Lung (tissue), 12 donors: ENCODE data around the gene NRBF2. TPM values are rescaled to one million over a fixed set of nuclear protein-coding genes. Genes with fewer than 3 reads are reported as not detected.

Source experiments
- ATAC-seq: fragments of 200-7000 bp; cut with Tn5 transposase; one replicate; pipeline ENCODE4 v1.9.1; 2020; ENCODE audit warnings: moderate number of reproducible peaks; ENCODE audit not compliant: insufficient read depth, low FRiP score
- DNase-seq, 3 donors: peaks; one replicate each; pipeline ENCODE4 v3.0.0-alpha.2; 2013 to 2017
- H3K27ac ChIP-seq, 2 donors: one replicate each; pipeline ENCODE4 v1.5.1; 2013; ENCODE audit warnings: mild to moderate bottlenecking in 2 of 2, moderate library complexity in 2 of 2, control low read depth in 1 of 2, inconsistent platforms in 1 of 2, low read depth in 1 of 2, low read length in 1 of 2
- H3K27me3 ChIP-seq, 3 donors: one replicate each; pipeline ENCODE4 v1.5.1; 2013; ENCODE audit warnings: low read length in 2 of 3; ENCODE audit not compliant: control insufficient read depth in 3 of 3, insufficient read depth in 3 of 3
- H3K36me3 ChIP-seq, 4 donors: one replicate each; pipeline ENCODE4 v1.5.1; 2013; ENCODE audit warnings: low read length in 4 of 4, mild to moderate bottlenecking in 1 of 4, moderate library complexity in 1 of 4; ENCODE audit not compliant: control insufficient read depth in 4 of 4, insufficient read depth in 4 of 4
- H3K4me1 ChIP-seq, 5 donors: one replicate each; pipeline ENCODE4 v1.5.1; 2013; ENCODE audit warnings: low read length in 5 of 5, mild to moderate bottlenecking in 2 of 5, moderate library complexity in 1 of 5; ENCODE audit not compliant: control insufficient read depth in 5 of 5, insufficient read depth in 5 of 5
- H3K4me3 ChIP-seq: one replicate; pipeline ENCODE4 v1.5.1; 2013; ENCODE audit warnings: mild to moderate bottlenecking, control low read depth, moderate library complexity
- H3K9ac ChIP-seq, 2 donors: one replicate each; pipeline ENCODE4 v1.5.1; 2013; ENCODE audit warnings: low read length in 2 of 2, control low read depth in 1 of 2; ENCODE audit not compliant: insufficient read depth in 1 of 2
- H3K9me3 ChIP-seq, 4 donors: one replicate each; pipeline ENCODE4 v1.5.1; 2013; ENCODE audit warnings: low read length in 3 of 4, mild to moderate bottlenecking in 1 of 4, moderate library complexity in 1 of 4; ENCODE audit not compliant: control insufficient read depth in 4 of 4, insufficient read depth in 3 of 4
- WGBS, 2 donors: extraction: QIAGEN DNeasy Blood & Tissue Kit; methylation state at CpG; one replicate each; pipeline ENCODE4 v1.1.7; 2013; 5-methylcytosine and 5-hydroxymethylcytosine counted together
- polyA plus RNA-seq, 2 donors: library from polyadenylated mRNA; stranded (reverse); fragments of 200-250 nt; gene quantifications; one replicate each; pipeline ENCODE4 v1.2.1, GENCODE V29; 2013
- total RNA-seq, 2 donors: library from RNA; depleted of rRNA in 1 of 2; stranded (reverse); fragments of >200 nt in 1 of 2; gene quantifications; one replicate each; pipeline ENCODE4 v1.2.1, GENCODE V29; 2014 to 2021
- TF ChIP-seq, protein P1 (sequence below): IDR thresholded peaks from 2 replicates; pipeline ENCODE4 v1.5.1; 2012; ENCODE audit warnings: mild to moderate bottlenecking; ENCODE audit errors: control extremely low read depth, extremely low read depth
- donor health status: control.
- donor health status: control.
- donor health status: Bipolar disorder and iron deficiency.
- donor health status: healthy.
- donor health status: DM: yes; HTN: yes; CAD: no.

The NRBF2 gene
- total and polyA plus RNA-seq, 4 donors = 11.2 to 25.1 (median 19.9) TPM

DNA sequence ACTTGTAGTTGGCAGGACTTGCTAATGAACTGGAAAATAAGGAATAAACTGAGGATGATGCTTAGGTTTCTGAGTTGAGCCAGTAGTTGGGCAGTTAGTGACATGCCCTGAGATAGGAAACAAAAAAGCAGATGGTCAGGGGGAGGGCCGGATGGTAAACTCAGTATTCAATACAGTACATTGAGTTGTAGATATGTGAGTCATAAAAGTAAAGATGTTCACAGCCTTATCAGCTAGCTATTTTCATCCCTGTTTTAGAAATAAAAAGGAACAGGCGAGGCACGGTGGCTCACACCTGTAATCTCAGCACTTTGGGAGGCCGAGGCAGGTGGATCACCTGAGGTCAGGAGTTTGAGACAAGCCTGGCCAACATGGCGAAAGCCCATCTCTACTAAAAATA lies 22.2 kb upstream of the NRBF2 start:
- no peak for ATAC-seq
- no peaks in the 10 kb centered on the region for H3K27me3 ChIP-seq
- DNase-seq = no peak
- 95 to 98% methylated on average over 5 of the region's 5 CpGs for WGBS, 2 donors
- no peak overlapping the region for H3K27ac ChIP-seq
- no peak overlapping the region for H3K4me3 ChIP-seq
- TF ChIP-seq, protein P1, sequence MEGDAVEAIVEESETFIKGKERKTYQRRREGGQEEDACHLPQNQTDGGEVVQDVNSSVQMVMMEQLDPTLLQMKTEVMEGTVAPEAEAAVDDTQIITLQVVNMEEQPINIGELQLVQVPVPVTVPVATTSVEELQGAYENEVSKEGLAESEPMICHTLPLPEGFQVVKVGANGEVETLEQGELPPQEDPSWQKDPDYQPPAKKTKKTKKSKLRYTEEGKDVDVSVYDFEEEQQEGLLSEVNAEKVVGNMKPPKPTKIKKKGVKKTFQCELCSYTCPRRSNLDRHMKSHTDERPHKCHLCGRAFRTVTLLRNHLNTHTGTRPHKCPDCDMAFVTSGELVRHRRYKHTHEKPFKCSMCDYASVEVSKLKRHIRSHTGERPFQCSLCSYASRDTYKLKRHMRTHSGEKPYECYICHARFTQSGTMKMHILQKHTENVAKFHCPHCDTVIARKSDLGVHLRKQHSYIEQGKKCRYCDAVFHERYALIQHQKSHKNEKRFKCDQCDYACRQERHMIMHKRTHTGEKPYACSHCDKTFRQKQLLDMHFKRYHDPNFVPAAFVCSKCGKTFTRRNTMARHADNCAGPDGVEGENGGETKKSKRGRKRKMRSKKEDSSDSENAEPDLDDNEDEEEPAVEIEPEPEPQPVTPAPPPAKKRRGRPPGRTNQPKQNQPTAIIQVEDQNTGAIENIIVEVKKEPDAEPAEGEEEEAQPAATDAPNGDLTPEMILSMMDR = no peak
- H3K4me1 ChIP-seq = peaks cover 3 to 14% (median 10%) of the 10 kb centered on the region in 5 donors
- no peak overlapping the region for H3K9ac ChIP-seq
- no peaks in the 10 kb centered on the region for H3K36me3 ChIP-seq
- no peaks in the 10 kb centered on the region for H3K9me3 ChIP-seq

DNA sequence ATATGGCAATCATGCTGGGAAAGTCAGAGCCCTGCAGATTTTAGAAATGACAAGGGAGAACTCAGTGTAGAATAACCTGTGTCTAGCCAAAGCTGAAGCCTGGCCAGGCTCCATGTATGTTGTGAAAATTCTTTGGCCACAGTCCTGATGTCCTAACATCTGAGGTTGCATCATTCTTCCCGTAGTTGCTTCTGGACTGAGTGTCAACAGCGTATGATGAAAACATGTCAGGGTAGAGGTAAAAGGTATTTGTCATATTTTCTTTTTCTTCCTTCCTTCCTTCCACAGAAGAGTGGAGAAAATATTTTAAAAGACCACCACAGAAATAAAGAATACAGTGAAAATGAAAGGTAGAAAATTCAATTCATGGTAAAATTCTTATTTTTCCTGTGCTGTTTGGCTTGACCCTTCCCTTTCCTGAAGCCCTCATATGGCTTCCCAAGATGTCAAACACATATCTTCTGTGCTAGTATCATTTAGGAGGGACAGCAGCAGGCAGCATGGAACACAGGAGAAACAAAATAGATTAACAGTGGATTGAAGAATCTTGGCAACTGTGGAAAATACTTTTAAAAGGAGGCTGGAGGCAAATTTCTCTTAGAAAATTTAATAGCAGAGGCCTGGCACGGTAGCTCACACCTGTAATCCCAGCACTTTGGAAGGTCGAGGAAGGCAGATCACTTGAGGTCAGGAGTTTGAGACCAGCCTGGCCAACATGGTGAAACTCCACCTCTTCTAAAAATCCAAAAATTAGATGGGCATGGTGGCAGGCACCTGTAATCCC lies 18.9 kb upstream of the NRBF2 start:
- 40 to 48% methylated on average over 4 of the region's 4 CpGs for whole genome bisulfite sequencing, 2 donors
- H3K4me1 ChIP-seq = peaks cover 3 to 20% (median 12%) of the 10 kb centered on the region in 5 donors
- DNase-seq = peak; percentile 66 to 90 (median 77)
- H3K9me3 ChIP-seq = no peaks in the 10 kb centered on the region
- no peaks in the 10 kb centered on the region for H3K27me3 ChIP-seq
- H3K27ac ChIP-seq = peak overlapping the region; percentile 53 to 83
- TF ChIP-seq, protein P1 = no peak
- H3K4me3 ChIP-seq = no peak overlapping the region
- peak; percentile 49 for ATAC-seq
- no peaks in the 10 kb centered on the region for H3K36me3 ChIP-seq
- no peak overlapping the region for H3K9ac ChIP-seq

DNA sequence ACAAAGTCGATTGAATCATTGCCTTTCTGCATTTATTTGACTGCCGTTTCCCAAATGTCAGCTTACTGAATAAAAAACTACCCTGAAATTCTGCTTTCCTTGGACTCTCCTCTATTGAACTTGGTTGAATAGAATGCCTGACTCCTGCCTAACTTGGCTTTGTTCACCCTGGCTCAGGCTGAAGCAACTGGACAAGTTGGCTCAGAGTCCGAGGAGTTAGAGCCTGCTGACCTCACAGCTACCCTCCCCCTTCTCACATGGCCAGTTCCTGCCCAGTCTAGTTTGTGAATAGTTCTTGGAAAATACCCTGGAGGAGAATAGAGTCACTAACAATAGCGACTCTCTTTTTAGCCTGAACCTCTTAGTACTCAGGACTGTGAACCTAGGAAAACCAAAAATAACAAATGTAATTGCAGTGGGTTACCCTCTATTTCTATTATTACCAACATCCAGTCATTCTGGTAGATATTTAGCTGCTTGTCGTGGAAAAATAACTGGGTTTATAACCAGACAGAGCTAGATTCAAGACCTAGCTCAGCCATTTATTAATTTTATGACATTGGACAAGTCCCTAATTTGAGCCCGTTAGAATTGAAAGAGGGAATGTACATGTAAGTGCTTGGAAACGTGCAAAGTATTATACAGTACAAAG lies 17.3 kb upstream of the NRBF2 start:
- Histone ChIP-seq H3K4me3 (no peak overlapping the region), H3K9me3 (no peaks in the 10 kb centered on the region), H3K27me3 (no peaks in the 10 kb centered on the region), H3K9ac (no peak overlapping the region), H3K36me3 (no peaks in the 10 kb centered on the region), H3K27ac (peak overlapping the region in 1 of 2 donors; percentile 81), H3K4me1 (peaks cover 3 to 27% (median 12%) of the 10 kb centered on the region in 5 donors)
- peak; percentile 46 to 87 (median 71) for DNase-seq
- 67 to 78% methylated on average over 7 of the region's 7 CpGs for WGBS, 2 donors
- ATAC-seq = peak; percentile 73
- TF ChIP-seq, protein P1 = no peak
